Measurements from ENCODE around the gene CCL22.
"Not testable (repeated sequence)": the region's sequence is repeated elsewhere in the genome, so short reads cannot be mapped to it uniquely, and the experiment has no call there.

The CCL22 gene

DNA sequence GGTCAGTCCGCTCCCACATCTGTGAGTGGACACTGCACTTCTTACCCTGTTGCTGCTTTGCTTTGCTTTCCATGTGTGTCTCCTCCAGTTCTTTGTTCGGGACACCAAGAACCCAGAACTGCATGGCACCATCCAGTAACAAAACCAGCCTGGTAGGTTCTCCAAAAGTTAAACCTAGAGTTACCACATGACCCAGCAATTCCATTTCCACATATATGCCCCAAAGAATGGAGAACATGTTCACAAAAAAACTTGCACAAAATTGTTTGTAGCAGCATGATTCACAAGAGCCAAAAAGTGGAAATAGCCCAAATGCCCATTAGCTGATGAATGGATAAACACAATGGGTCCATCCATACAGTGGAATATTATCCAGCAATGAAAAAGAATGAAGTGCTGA, 10.3 kb upstream of the CCL22 start:
- no peak for DNase-seq

DNA sequence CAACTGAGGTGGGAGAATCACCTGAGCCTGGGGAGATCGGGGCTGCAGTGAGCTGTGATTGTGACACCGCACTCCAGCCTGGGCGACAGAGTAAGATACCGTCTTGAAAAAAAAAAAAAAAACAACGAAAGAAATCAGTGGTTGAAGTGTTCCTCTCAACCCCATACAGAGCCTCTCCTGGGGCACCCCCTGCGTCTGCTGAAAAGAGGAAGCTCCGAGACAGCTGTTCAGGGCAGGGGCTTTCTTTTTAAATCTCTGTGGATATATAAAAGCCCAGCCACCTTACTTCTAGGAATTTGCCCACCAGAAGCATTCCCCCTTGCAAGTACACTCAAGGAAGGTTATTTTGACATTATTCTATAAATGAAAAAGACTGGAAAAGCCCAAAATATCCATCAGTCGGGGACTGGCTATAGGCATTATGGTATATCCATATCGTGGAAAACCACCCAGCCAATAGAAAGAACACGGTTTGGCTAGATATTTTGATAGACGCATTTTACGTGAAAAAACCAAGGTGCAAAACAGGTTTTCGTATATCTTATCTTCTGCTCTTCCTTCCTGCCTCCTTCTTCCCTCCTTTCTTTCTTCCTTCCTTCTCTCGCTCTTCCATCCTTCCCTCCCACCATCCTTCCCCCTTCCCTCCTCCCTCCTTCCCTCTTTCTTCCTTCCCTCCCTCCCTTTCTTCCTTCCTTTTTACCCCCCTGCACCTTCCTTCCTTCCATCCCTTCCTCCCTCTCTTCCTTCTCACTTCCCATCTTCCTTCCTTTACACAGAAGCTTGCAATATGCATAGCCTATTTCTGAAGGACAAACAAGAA, 9.2 kb upstream of the CCL22 start:
- no peak for DNase-seq

DNA sequence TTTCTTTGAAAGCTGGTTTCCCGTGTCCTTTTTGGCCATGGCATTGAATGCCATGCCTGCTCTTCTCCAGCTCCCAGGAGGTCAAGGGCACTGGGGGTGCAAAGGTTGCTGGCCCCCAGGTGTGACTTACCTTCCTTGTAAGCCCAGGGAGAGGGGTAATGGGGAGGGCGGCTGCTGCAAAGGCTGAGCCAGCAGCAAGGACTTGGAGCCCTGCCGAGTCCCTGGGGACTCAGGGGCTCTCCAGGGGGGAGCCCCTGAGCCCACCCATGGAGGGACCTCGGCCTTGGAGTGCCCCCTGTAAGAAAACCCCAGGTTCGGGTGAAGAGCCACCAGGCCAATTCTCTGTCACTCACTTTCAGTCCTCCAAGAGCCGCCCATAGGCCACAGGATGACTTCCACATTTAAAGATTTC, 5.9 kb upstream of the CCL22 start:
- DNase-seq = no peak

DNA sequence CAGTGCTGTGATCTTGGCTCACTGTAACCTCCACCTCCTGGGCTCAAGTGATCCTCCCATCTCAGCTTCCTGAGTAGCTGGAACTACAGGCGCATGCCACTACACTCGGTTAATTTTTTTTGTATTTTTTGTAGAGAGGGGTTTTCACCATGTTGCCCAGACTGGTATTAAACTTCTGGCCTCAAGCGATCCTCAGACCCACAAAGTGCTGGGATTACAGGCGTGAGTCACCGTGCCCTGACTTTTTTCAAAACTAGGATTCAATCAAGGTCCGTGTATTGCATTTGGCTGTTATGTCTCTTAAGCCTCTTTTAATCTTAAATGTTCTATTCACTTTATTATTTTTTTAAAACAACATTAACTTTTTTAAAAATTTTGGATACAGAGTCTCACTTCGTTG, 4.3 kb upstream of the CCL22 start:
- DNase-seq = no peak

DNA sequence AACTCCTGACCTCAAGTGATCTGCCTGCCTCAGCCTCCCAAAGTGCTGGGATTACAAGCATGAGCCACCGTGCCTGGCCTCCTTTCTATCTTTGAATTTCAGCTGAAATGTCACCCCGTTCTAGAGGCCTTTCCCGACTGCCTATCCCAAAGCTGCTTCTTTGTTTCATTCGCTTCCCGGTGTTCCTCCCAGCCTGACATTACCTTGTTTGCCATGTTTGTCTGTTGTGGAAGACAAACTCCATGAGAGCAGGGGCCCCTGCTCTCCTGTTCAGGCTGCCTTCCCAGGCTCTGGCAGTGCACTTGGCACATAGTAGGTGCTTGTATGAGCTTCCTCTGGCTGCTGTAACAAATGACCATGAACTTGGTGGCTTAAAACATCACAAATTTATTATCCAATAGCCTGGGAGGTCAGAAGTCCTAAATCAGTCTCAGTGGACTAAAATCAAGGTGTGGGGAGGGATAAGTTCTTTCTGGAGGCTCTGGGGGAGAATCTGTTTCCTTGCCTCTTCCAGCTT, 2.6 kb upstream of the CCL22 start:
- no peak for DNase-seq

DNA sequence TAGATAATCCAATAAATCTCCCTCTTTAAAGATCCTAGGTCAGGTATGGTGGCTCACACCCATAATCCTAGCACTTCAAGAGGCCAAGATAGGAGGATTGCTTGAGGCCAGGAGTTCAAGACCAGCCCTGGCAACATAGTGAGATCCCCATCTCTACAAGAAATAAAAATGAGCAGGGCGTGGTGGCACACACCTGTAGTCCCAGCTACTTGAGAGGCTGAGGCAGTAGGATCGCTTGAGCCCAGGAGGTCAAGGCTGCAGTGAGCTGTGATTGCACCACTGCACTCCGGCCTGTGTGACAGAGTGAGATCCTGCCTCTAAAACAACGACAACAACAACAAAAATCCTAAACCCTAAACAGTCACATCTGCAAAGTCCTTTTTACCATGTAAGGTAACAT, 2.0 kb upstream of the CCL22 start:
- no peak for DNase-seq

DNA sequence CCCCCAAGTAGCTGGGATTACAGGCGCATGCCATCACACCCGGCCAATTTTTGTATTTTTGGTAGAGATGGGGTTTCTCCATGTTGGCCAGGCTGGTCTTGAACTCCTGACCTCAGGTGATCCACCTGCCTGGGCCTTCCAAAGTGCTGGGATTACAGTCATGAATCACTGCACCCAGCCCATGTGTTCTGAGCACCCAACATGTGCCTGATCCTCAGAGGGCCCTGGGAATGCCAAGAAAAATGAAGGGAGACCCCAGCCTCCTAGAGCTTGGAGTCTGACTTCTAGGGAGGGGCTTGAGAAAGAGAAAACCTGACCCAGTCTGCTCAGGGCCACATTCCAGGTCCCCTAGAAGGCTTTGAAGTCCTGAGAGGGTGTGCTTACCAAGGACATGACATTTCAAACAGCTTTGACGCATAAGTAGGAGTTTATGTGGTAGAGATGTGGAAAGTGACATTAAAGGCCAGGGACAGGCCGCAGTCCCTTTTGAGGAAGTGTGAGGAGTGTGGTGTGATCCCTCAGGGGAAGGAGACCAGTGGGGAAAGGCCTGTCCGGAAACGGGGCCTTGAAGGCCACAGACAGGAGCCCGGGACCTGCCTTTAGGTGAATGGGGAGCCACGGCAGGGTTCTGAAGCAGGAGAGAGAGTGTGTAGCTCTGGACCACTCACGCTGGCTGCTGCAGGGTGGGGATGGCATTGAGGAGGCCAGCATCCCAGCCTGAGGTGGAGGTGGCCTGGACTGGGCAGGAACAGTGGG, 1.1 kb upstream of the CCL22 start:
- no peak for DNase-seq

DNA sequence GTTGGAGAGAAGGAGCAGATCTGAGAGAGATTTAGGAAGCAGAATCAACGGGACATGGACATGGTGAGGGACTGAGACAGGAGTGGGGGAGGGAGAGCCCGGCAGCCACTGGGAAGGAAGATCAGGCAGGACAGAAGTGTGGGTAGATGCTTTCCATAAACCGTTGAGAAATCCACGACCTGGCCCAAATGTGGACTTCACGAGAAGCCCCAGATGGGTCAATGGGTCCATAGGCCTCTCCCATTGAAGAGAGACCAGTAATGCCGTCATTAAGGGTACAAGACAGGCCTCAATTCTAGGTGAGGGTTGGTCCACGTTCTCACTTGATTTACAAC, 530 bp upstream of the CCL22 start:
- no peak for DNase-seq

DNA sequence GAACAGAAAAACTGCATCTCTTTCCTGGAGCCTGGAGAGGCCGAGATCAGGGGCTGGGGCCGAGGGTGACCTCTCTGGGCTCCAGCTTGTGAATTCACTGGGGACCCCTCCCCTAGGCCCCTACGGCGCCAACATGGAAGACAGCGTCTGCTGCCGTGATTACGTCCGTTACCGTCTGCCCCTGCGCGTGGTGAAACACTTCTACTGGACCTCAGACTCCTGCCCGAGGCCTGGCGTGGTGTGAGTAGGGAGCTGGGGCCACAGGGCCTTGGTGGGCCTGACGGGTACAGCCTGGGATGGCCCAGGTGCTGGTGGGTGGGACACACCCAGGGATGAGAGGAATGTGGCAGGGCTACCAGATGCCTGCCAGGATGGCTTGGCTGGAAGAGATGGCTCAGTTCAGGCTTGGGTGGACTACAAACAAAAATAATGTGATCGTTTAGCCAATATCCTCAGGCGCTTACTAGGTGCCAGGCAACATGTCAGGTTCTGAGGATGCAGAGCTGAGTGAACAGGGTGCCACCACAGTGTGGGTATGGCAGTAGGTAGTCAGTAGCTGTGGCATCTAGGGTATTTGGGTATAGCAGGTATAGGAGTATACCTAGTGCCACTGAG, 1.8 kb downstream of the CCL22 start:
- DNase-seq = no peak

DNA sequence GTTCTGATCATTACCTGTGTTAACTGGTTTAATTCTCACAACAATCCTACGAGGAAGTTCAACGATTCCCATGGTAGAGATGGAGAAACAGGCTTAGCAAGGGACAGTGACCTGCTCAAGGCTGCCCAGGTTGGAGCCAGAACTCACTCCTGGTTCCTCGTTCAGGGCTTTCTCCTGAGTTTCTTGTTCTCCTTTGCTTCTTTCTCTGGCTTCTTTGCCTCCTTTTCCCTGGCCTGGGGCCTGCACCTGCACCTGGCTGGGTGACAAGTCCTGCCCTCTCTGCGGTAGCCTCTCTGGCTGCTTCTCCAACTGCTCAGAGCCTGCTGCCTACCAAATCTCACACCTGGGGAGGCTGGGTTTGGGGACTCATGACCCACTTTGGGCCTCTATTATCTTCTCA, 2.8 kb downstream of the CCL22 start:
- DNase-seq = no peak

DNA sequence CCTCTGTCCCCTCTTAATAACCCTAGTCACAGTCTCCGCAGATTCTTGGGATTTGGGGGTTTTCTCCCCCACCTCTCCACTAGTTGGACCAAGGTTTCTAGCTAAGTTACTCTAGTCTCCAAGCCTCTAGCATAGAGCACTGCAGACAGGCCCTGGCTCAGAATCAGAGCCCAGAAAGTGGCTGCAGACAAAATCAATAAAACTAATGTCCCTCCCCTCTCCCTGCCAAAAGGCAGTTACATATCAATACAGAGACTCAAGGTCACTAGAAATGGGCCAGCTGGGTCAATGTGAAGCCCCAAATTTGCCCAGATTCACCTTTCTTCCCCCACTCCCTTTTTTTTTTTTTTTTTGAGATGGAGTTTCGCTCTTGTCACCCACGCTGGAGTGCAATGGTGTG, 5.6 kb downstream of the CCL22 start:
- DNase-seq = no peak

DNA sequence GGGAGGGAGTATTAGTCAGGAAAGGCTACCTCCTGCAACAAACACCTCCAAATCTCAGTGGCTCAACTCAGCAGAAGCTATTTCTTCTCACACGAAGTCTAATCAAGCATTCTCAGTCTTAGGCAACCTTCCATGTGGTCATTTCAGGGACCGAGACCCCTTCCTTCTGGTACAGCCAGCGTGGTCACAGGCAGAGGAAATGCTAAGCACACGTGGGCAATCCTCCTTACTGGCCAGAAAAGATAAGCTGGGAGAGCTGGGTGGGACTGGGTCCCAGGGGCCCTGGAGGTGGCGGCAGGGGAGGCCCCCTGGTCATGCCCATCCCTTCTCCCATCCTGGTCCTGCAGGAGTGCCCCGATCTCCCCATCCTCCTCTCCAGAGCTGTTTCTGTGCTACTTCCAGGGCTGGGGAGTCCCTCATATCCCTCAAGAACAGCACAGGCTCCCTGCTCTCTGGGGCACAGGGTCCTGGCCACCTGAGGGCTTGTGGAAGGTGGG, 8.0 kb downstream of the CCL22 start:
- DNase-seq = no peak

DNA sequence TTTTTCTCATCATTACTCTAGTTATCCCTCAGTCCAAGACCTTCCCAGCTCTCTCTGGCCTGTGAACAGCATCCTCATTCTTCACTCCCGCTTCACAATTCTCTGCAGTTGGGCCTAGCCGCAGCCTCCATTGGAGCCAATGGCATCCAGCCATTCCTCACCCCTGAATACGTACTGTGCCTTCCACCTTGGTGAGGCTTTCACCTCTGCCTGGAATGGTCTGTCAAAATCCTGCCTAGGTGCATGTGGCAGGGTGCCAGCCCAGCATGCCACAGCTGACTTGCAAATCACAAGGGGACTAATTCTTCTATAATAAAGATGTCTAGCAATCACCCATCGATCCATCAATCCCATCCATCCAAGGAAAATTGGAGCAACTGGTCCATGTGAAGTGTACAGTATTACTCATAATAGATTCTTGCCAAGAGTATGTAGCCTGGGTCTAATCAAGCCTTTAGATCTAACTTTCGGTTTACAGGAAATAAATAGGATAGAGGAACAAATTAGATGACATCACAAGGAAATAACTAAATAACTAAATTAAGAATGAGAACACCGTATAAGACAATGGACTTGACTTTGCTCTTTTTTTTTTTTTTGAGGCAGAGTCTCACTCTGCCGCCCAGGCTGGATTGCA, 8.7 kb downstream of the CCL22 start:
- DNase-seq = no peak

DNA sequence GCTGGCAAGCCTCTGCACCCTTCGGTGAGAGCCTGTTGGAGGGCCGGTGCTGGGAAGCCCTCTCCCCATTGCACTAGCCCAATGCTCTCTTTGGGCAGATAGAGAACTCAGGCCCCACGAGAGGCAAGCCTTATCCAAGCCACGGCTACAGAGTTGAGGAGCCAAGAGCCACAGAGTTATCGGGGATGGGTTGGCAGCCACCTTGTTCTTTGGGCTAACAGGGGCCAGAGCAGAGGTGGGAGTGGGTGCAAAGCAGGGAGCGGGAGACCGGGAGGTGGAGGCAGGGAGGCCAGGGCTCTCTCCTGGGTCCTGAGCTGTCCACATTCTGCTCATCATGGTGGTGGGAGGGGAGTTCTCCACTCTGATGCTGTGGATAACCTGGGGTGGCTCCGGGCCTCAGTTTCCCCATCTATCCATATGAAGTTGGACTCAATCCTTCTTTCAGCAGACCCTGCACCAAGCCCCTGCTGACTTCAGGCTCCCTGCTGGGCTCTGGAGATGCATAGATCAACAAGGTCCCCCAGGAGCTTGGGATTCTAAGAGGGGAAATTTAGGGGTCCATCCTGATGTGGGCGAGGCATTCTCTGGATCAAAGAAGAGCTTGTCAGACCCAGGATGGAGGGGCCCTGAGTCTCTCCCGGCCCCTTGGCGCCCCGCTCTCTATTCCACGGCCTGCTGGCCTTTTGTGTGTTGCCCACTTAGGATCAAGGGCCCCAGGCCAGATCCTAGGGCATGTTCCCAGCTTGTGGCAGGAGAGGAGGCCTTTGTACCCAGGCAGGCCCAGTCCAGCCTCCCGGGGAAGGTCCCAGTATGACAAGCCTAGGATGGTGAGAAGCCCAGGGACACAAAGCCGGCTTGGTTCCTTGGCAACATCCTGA, 13.2 kb downstream of the CCL22 start:
- no peak for DNase-seq

DNA sequence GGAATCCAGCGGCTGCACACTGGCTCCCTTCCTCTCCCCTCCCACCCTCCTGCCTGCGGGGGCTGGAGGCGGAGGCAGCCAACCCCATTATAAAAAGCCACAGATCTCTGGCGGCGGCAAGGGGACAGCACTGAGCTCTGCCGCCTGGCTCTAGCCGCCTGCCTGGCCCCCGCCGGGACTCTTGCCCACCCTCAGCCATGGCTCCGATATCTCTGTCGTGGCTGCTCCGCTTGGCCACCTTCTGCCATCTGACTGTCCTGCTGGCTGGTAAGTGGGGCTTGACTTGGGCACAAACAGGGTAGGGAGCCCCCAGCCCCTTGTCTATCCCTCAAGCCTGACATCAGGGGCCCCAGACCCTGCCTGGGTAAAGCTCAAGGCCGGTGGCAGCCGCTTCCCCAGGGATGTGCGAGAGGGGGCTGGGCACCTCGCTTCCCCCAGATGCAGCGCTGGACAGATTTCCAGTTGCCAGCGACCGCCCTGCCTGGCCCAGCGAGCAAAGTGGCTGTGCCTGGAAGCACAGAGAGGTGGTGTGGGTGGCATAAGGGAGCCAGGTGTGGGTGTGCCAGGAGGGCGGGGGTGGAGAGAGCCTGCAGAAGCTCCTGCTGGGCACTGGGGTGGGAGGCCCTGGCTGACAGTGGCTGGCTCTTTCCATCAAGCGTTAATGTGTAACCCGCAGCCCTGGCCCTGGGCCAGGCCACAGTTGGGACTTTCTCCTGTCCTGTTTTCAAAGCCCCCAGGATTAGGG, 14.0 kb downstream of the CCL22 start, which contains the start of gene CX3CL1:
Gene CX3CL1, plus strand, starts transcription at position 119 of the 745 bp plus-strand sequence. Its CDS starts 79 bp downstream, at position 198.
- peak; percentile 63 for DNase-seq

DNA sequence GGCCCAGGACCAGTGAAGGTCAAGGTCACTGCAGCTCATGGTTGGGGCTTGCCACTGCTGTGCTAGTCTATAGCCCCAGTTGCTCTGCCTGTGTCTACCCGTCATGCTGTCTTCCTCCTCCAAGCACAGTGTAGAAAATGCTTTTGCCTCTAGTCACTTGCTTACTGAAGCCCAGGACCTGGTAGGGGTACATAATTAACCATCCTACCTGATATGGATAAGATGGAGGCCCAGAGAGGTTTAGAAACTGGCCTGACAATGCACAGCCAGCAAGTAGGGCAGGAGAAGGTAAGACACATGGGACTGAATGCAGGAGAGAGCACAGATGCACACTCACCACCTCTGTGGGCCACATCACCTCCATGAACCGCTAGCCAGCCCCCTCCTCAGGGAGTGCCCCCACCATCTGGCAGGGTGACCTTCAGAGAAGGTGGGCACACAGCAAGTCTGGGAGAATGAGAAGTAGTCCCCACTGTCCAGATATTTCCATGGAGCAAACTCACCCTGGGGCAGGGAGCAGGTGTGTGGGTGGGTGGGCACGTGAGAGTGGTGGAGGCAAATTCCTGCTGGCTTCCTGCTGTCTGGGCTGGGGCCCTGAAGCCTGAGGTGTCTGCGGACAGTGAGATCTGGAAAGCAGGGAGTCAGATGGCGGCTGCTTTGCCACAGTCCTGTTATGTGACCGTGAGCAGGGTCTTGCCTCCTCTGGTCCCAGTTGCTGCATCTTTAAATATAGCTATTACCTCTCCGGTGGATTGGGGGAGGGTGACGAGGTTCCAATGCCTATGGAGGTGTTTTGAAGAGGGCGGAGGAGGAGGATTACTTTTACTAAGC, 14.7 kb downstream of the CCL22 start:
- DNase-seq = no peak

DNA sequence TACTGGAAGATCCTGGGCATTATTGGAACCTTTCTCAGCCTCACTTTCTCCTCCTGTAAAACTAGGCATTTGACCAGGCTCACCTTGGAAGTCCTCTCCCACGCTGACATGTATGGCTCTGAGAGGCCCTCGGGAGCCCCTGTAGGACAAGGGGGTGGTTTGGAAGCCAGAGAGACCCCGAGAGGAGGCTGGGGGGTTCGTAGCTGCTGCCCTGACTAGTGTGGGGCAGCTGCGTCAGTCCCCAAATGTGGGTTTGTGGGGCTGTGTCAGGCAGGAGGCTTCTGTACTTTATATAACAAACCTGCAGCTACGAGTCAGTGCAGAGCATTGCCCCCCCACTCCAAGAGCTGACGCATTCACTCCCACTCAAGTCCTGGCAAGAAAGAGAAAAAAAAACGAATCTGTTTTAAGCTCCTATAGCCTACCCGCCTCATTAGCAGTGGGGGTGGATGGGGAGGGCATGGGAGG, 15.5 kb downstream of the CCL22 start:
- DNase-seq = no peak

DNA sequence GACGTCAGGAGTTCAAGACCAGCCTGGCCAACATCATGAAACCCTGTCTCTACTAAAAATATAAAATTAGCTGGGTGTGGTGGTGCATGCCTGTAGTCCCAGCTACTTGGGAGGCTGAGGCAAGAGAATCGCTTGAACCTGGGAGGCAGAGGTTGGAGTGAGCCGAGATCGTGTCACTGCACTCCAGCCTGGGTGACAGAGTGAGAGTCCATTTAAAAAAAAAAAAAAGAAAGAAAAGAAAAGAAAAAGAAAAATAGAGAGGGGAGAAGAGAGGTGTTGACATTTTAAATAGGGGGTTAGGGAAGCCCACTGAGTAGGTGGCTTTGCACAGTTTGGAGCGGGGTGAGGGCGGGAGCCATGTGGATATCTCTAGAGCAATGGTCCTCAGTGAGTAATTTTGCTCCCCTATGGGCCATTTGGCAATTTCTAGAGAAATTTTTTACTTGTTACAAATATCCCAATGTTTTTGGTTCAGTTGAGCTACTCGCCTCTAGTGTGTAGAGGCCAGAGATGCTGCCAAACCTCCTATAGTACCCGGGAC, 16.4 kb downstream of the CCL22 start:
- not testable (repeated sequence) for DNase-seq

DNA sequence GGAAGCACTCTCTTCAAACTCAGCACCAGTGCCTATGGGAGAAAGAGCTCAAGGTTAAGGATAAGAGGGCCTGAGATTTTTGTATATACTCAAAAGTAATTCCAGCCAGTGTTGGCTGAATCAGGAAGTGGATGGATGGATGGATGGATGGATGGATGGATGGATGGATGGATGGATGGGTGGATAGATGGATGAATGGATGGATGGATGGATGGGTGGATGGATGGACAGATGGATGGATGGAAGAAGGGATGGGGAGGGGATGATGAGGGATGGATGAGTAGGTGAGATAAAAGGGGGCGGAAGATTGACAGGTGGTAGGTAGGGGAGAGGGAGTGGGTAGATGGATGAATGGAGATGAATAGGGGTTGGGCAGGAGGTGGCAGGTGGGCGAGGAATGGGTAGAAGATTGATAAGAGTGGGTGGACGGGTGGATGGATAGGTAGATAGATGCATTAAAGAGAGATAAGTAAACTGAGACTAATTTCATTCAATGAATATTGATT, 17.8 kb downstream of the CCL22 start:
- DNase-seq = no peak

Measured in NCI-H2227 treated with DMSO at 0.1 percent for 48 hours (cell line).